ENCODE data around the gene RBM10.

The RBM10 gene

DNA sequence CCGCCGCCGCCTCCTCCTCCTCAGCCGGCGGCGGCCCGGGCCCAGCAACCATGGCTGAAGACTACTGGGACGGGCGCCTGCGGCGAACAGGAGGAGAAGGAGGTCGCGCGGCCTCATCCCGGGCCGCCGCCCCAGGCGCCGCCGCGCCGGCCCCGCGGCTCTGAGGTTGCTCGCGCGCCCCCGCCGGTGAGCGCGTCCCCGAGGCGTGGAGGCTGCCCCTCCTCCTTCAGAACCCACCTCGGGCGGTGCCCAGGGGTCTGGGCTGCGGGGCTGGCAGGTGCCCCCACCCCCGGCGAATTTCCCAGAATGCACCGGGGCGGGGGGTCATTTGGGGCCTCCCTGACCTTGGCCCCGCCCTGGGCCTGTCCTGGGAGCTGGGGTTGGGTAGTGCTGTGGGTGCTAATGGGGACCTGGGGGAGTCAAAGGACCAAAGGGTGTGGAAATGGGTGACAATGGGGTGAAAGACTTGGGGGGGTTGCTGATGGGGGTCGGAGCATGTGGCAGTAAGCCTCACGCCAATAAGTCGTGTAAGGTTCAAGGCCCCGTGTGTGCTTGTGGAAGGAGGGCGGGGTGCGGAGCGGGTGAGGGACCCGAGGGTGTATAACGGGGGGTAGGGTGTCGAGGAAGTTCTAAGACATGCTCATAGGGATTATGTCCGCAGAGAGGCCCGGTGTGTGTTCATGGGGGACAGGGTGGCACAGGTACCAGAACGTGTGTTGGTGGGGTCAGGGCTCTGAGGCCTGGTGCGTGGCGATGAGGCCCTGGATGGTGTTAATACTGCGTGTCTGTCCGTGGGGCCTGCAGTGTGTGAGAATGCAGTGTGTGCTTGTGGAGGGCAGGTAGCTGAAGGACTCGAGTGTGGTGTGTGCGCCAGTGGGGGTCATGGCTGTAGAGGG, 74.1 kb downstream of the RBM10 start:
- DNase-seq, result peak; percentile 24

DNA sequence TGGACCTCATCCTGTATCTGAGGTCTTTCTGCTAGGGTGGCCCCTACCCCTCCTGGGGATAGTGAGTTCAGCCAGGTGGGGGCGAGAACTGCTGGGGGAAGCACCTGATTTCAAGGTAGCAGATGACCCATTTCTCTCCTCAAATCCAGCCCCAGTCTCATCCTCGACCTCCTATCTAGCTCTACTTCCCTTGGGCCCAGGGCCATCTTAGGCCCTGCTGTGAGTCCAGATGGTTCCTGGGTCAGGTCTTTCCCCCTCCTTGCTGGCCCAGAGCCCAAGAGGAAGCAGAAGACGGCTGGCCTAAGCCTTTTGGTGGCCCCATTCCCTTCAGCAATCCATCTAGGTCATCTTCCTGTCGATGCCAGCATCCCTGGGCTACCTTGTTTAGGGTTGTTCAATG, 76.7 kb downstream of the RBM10 start:
- no peak for DNase-seq

DNA sequence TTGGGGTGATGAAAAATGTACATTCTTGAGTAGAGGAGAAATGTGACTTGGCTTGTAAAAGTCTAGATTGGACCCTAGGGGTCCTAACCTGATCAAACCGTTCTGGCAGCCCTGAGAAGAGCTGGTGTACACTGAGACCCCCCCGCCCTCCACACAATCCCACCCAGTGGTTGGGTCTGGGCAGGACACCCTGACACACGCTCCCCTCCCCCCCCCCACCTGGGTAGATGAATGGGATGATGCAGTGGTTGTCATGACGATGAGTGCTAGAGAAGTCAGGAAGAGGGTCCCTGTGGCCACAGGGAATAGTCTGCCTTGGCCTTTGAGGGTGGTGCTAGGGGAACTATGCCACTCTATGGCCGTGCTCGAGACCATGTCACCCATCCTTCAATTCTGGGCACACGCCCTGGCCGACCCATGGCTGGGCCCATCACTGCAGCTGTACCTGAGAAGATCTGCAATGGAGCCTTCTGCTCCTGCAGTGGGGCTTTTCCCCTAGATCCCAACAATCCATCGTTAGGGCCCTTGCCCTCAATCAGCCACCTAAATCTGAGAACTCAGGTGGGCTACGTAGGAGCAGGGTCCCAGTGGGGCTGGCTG, 77.8 kb downstream of the RBM10 start:
- DNase-seq, result no peak

DNA sequence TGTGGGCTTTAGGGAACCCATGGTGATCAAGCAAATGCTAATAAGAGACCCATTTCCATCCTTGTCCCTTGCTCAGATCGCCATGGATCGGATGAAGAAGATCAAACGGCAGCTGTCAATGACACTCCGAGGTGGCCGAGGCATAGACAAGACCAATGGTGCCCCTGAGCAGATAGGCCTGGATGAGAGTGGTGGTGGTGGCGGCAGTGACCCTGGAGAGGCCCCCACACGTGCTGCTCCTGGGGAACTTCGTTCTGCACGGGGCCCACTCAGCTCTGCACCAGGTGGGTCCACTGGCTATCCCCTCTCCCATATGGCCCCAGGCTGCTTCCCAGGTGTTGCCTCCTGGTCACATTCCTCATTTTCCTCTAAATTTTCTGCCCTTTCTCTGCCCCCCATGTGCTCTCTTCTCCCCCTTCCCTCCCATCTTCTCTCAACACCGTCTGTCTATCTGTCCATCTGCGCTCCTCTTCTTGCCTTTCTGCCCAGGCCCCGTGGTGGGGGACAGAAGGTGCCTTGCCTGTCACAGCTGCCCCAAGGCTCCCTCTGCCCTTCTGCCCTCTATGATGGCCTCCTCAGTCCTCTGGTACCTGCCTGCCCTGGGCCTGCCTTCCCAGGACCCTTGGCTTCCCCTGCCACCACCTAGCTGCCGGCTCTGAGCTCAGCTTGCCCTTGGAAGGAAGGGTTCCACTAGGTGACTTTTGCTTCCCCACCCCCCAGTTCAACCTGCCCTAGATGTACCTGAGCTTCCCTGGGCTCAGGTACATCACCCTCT, 78.6 kb downstream of the RBM10 start:
- DNase-seq, result no peak

DNA sequence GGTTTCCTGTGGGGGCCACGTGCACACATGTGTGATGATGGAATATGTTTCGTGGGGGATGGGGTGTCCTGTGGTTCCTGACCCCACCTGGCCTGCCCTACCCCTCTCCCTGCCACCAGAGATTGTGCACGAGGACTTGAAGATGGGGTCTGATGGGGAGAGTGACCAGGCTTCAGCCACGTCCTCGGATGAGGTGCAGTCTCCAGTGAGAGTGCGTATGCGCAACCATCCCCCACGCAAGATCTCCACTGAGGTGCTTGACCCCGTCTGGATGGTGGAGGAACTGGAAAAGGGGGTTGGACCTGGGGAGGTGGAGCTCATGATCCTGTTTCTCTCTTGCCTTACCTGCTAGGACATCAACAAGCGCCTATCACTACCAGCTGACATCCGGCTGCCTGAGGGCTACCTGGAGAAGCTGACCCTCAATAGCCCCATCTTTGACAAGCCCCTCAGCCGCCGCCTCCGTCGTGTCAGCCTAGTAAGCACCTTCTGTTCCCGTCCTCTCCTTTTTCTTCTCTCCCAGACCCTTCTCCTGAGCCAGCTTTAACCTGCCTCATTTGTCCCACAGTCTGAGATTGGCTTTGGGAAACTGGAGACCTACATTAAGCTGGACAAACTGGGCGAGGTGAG, 79.4 kb downstream of the RBM10 start:
- DNase-seq, result no peak

DNA sequence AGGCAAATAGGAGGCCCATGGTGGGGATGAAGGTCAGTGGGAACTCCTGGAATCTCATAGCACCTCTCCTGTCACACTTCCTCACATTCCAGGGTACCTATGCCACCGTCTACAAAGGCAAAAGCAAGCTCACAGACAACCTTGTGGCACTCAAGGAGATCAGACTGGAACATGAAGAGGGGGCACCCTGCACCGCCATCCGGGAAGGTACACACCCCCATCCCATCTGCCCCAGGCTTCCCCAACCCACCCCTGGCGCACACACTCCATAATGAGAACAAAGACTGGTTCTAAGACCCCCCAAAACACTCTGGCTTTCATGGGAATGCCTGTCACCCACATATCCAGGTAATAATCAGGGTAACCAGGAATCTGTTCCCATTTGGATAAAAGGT, 79.9 kb downstream of the RBM10 start:
- no peak for DNase-seq

DNA sequence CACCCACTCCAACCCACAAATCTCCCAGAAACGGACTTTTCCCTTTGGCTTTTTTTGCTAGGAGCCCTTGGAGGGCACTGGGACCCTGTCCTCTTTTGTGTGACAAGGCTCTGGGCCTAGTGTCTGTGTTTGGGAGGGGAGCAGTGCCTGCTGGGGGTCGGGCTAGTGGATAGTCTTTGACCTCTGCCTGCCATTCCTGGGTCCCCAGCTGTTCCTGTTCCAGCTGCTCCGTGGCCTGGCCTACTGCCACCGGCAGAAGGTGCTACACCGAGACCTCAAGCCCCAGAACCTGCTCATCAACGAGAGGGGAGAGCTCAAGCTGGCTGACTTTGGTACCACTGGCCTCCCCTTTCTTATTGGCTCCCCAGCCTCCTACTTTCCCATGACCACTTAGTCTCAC, 81.0 kb downstream of the RBM10 start:
- no peak for DNase-seq

DNA sequence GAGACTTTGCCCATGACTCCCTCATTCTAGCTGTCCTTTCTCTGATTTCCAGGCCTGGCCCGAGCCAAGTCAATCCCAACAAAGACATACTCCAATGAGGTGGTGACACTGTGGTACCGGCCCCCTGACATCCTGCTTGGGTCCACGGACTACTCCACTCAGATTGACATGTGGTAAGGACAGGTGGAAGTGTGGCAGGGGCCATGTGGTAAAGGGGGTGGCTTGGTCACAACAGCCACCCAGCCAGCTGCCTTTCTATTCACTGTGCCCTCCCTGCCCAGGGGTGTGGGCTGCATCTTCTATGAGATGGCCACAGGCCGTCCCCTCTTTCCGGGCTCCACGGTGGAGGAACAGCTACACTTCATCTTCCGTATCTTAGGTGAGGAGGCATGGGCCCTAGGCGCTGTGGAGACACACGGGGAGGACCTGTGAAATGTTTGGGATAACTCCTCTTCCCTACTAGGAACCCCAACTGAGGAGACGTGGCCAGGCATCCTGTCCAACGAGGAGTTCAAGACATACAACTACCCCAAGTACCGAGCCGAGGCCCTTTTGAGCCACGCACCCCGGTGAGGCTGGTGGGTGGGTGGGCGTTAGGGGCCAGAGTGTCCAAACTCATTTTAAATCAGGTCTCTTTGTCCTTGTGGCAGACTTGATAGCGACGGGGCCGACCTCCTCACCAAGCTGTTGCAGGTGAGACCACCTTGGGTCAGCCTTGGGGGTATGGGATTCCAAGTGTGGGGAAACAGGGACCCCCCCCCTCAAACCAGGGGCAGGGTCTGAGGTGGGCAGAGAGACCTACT, 81.7 kb downstream of the RBM10 start:
- no peak for DNase-seq

DNA sequence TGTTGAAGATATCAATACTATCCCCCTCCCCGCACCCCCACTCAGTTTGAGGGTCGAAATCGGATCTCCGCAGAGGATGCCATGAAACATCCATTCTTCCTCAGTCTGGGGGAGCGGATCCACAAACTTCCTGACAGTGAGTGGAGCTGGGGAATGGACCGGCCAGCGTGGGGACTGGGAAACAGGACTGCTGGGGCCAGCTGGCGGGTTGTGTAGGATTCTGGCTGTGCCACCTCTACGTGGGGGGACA, 82.2 kb downstream of the RBM10 start:
- no peak for DNase-seq

DNA sequence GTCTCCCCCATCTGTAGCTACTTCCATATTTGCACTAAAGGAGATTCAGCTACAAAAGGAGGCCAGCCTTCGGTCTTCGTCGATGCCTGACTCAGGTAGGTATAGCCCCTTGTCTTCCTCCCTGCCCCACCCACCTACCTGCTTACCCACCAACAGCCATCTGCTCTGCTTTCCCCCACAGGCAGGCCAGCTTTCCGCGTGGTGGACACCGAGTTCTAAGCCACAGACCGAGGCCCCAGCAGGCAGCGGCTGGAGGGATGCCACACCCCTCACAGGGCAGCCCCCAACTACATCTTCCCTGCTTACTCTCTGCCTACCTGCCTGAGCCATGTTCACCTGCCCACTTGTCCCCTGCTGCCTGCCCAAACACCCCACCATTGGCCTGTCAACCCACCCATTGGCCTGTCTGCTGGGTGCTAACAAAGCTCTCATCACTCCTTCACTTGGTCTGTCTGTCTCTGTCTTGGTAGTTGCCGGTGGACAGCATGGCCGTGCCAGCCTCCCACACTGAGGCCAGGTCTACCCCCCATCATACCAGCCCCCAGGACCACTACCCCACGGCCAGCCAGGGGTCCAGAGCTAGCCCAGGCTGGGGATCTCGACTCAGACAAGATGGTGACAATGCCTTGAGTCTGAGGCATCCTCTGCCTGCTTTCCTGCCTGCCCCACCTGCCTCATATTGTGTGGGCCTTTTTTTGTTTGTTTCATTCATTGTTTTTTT, 83.7 kb downstream of the RBM10 start:
- no peak for DNase-seq

DNA sequence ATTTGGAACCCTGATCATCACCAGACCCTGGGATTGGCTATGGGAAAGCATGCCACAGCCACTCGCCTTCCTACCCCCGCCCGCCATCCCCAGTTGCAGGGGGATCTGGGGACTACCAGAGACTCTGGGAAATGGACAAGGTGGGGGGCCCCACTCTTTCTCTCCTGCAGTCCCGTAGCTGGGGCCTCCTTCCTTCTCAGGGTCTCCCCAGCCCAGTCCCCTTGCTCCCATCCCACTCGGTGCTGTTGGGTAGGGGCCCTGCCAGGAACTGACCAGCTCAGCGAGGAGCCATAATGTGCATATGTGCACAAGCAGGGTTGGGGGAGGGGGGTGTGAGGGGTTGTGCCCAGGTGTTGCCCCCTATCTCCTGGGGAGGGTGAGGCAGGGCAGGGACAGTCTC, 84.4 kb downstream of the RBM10 start:
- no peak for DNase-seq

DNA sequence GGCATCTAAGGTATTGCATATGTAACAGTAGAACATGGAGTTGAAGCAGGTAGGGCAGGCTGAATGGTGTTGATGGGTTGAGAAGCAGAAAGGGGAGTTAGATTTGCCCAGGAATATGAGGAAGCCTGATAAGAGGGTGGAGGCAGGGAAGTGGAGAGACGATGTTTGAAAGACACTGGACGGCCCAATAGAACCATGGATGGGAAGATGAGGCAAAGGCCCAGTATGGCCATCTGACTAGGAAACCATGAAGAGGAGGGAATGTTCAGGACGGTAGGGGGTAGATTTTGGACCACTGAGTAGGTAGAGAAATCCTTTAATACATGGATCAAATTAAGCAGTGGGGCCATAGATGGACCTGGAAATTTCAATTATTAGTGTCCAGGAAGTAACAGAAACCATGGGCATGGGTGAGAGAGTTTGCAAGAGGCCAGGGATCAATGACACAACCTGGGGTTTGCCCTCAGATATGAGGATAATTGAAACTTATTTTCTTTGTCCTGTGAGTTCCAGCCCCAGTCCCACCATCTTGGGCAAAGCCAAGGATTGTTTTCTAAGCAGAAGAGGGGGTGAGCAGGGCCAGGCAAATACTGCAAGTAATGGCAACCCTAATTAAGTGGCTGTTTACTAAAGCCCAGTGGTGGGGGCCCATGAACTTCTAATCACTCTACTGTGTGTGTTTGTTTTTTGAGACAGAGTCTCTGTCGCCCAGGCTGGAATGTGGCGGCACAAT, 85.3 kb downstream of the RBM10 start:
- no peak for DNase-seq

DNA sequence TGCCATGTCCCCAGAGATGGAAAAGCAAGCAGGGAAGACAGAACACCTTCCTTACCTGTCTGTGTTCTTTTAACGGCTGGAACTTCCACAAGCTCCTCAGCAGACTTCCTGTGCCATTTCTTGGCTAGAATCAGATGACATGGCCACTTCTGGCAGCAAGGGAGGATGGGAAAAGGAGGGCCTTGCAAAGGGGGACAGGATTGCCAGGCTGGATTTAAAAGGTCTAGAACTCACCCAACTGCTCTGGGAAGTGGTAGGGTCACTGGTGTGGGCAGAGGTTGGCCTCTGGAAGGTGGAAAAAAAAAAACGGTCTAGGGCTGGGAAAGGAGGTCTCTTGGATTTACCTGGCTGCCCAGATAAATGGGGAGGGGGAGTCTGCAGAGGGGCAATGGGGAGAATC, 86.1 kb downstream of the RBM10 start:
- DNase-seq, result no peak

DNA sequence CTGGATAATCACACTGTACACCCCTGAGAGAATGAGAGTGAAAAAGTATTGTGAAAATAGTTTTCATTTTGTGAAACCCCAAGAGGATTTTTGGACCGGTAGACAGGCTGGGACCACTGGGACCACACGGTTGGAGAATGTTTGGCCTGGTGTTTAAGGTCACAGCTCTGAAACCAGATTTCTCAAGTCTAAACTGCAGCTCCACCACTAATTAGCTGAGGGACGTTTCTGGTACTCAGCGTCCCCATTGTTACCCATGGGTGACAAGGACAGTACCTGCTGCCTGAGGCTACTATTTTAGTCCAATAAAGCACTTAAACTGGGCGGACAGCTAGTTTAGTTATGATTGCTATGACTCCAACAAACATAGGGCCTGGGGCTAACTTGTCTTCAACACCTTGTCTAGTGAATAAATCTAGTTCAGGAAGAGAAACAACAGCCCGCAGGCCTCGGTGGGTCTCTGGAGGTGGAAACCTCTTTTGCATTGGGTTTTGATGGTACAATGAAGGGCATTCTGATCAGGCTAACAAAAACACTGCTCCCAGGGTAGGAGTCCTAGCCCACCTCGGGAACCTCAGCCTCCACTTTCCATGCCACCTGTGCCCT, 87.3 kb downstream of the RBM10 start:
- DNase-seq, result no peak

DNA sequence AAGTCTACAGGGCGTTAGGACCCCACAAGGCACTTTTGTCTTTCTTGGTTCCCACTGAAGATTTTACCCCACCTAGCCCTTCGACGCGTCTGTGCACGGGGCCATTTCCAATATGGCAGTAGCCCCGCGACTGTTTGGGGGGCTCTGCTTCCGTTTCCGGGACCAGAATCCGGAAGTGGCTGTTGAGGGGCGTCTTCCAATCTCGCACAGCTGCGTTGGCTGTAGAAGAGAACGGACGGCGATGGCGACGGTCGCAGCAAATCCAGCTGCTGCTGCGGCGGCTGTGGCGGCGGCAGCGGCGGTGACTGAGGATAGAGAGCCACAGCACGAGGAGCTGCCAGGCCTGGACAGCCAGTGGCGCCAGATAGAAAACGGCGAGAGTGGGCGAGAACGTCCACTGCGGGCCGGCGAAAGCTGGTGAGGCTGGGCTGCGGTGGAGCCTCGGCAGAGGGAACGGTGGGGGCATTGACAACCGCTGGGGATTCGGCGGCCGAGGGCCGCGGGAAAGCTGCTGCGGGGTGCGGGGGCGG, 87.8 kb downstream of the RBM10 start, which contains the start of gene USP11:
Gene USP11, plus strand, starts transcription at position 207 of the 530 bp plus-strand sequence. Its CDS starts 35 bp downstream, at position 242.
- DNase-seq, result peak; percentile 53

DNA sequence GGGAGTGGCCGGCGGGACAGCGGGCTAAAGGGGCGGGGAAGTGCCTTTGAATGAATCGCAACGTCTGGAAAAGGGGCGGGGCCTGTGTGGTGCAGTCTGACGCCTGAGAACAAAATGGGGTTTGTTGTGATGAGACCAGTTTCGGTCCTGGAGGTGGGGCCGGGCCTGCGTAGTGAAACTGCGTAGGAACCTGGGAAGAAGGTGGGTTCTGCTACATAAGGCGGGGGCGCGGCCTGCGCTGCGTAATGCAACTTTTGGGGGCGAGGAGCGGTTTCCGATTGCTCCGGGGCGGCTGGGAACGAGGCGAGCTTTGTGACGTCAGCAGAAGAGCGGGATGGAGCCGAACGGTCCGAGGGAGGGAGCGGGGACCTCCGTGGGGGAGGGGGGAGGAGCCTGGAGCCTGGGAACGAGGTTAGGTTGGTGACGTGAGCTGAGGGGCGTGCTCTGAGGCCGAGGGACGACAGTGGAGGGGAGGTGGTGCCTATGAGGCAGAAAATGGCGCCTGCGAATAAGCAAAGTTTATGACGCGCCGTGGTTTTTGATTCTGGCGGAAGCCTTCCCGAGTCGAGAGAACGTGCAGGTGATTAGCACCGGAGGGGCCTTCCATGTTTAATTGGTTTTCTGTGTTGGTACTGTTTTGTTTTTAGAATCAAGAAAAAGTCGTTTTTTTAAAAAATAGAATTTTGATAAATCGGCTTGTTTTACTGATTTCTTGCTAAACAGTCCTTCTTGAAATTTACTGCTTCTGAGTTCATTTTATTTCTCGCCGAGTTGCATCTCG, 88.5 kb downstream of the RBM10 start:
- DNase-seq, result peak; percentile 98

DNA sequence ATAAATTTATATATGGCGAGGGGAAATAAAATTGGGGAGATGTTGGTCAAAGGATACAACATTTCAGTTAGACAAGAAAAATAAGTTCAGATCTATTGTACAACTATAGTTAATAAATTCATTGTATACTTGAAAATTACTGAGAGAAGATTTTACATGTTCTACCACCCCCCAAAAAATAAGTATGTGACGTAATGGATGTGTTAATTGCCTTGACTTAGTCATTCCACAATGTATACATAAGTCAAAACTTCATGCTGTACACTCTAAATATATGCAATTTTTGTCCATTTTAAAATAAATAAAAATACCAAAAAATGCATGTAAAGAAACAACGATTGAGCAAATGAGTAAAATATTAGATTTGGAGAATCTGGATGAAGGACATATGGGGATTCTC, 89.6 kb downstream of the RBM10 start:
- DNase-seq, result no peak

DNA sequence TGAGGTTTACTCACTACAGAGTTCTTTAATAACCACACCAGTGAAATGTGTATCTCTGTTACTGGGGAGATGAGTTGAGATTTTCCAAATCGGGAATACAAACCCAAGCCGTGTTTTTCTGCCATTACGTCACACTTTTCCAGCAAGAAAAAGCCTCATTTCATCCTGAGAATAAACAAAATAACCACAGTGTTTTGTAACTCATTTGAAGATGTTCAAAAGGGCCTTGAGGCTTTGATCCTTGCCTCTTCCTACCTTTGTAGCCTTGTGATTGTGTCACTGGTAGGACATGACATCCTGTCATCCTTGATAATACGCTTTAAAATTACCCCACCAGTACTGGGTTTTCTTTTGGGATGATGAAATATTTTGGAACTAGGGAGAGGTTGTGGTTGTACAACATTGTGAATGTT, 90.7 kb downstream of the RBM10 start:
- no peak for DNase-seq

All from CD4-positive, alpha-beta T cell treated with Interleukin-4 for 4 hours (primary cell).